Neuronal stem cell (in vitro differentiated cells): Measurements from ENCODE around the gene CREB5.

Source experiments
- DNase-seq: peaks from one replicate; pipeline ENCODE4 v3.0.0-alpha.2; 2013; ENCODE audit warnings: low spot score
- H2AFZ ChIP-seq: one replicate; pipeline ENCODE4 v1.6.1; 2013; ENCODE audit warnings: mild to moderate bottlenecking, low read length, inconsistent platforms
- H2AK5ac ChIP-seq: 2 replicates; pipeline ENCODE4 v1.6.1; 2013; ENCODE audit warnings: low read depth, mild to moderate bottlenecking, inconsistent platforms, low read length, moderate library complexity, mixed read lengths
- H2BK120ac ChIP-seq: 2 replicates; pipeline ENCODE4 v1.6.1; 2013; ENCODE audit warnings: low read depth, mild to moderate bottlenecking, inconsistent platforms, low read length, moderate library complexity, mixed read lengths
- H2BK12ac ChIP-seq: one replicate; pipeline ENCODE4 v1.6.1; 2013; ENCODE audit warnings: low read length, inconsistent platforms
- H2BK15ac ChIP-seq: 2 replicates; pipeline ENCODE4 v1.6.1; 2013; ENCODE audit warnings: mild to moderate bottlenecking, low read length, inconsistent platforms, mixed read lengths
- H2BK5ac ChIP-seq: one replicate; pipeline ENCODE4 v1.6.1; 2013; ENCODE audit warnings: inconsistent platforms, mild to moderate bottlenecking, low read length, moderate library complexity
- H3K14ac ChIP-seq: one replicate; pipeline ENCODE4 v1.6.1; 2013; ENCODE audit warnings: low read length, inconsistent platforms
- H3K18ac ChIP-seq: 2 replicates; pipeline ENCODE4 v1.6.1; 2013; ENCODE audit warnings: low read length, inconsistent platforms
- H3K23ac ChIP-seq: 2 replicates; pipeline ENCODE4 v1.6.1; 2013; ENCODE audit warnings: low read depth, mild to moderate bottlenecking, mixed read lengths, low read length, inconsistent platforms; ENCODE audit not compliant: poor library complexity
- H3K27ac ChIP-seq: replicated peaks from 3 replicates; pipeline ENCODE4 v1.5.1; 2013; ENCODE audit warnings: low read length, inconsistent platforms
- H3K27me3 ChIP-seq, 3 experiments: 2 replicates each; pipeline ENCODE4 v1.6.1; 2013; ENCODE audit warnings: low read length in 3 of 3, mild to moderate bottlenecking in 2 of 3, inconsistent platforms in 1 of 3, low read depth in 1 of 3, mixed read lengths in 1 of 3, moderate library complexity in 1 of 3; ENCODE audit not compliant: control insufficient read depth in 3 of 3, insufficient read depth in 3 of 3
- H3K36me3 ChIP-seq, 2 donors: replicated peaks in 1 of 2; 2 replicates each; pipeline ENCODE4 v1.6.1; 2013; ENCODE audit warnings: low read length in 2 of 2; ENCODE audit not compliant: control insufficient read depth in 2 of 2, insufficient read depth in 2 of 2
- H3K4ac ChIP-seq: 2 replicates; pipeline ENCODE4 v1.6.1; 2013; ENCODE audit warnings: inconsistent platforms, mild to moderate bottlenecking, low read length, moderate library complexity
- H3K4me1 ChIP-seq, 2 donors: 1 replicate in 1 of 2; 2 replicates in 1 of 2; pipeline ENCODE4 v1.6.1; 2013; ENCODE audit warnings: low read length in 2 of 2, low read depth in 1 of 2; ENCODE audit not compliant: control insufficient read depth in 2 of 2, insufficient read depth in 1 of 2
- H3K4me2 ChIP-seq: one replicate; pipeline ENCODE4 v1.6.1; 2013; ENCODE audit warnings: mild to moderate bottlenecking, low read length, inconsistent platforms; ENCODE audit not compliant: insufficient read depth, poor library complexity, severe bottlenecking
- H3K4me3 ChIP-seq, 2 donors: 2 replicates each; pipeline ENCODE4 v1.5.1; 2013; ENCODE audit warnings: low read length in 2 of 2, mild to moderate bottlenecking in 2 of 2, inconsistent platforms in 1 of 2, moderate library complexity in 1 of 2
- H3K79me1 ChIP-seq: one replicate; pipeline ENCODE4 v1.6.1; 2013; ENCODE audit warnings: low read depth, mild to moderate bottlenecking, inconsistent platforms, low read length, moderate library complexity
- H3K9ac ChIP-seq: one replicate; pipeline ENCODE4 v1.6.1; 2013; ENCODE audit warnings: mild to moderate bottlenecking, low read depth, low read length, inconsistent platforms; ENCODE audit not compliant: poor library complexity
- H3K9me3 ChIP-seq, 2 donors: replicated peaks in 1 of 2; 2 replicates each; pipeline versions ENCODE3 to v1.6.1; 2013; ENCODE audit warnings: low read length in 2 of 2, mild to moderate bottlenecking in 2 of 2, inconsistent platforms in 1 of 2, low read depth in 1 of 2, mixed read lengths in 1 of 2, moderate library complexity in 1 of 2; ENCODE audit not compliant: control insufficient read depth in 2 of 2, insufficient read depth in 1 of 2
- H4K8ac ChIP-seq: one replicate; pipeline ENCODE4 v1.6.1; 2013; ENCODE audit warnings: low read depth, mild to moderate bottlenecking, inconsistent platforms, low read length, moderate library complexity
- H4K91ac ChIP-seq: one replicate; pipeline ENCODE4 v1.6.1; 2013; ENCODE audit warnings: low read length, low read depth, mild to moderate bottlenecking, inconsistent platforms; ENCODE audit not compliant: poor library complexity
- WGBS, 2 donors: extraction: QIAGEN DNeasy Blood & Tissue Kit; methylation state at CpG; one replicate each; pipeline ENCODE4 v1.1.7; 2013; ENCODE audit warnings: missing lambda C conversion rate in 2 of 2, mixed read lengths in 1 of 2; ENCODE audit not compliant: insufficient read length in 2 of 2, insufficient replicate concordance in 1 of 2; ENCODE audit errors: extremely low coverage in 2 of 2; 5-methylcytosine and 5-hydroxymethylcytosine counted together

CREB5 gene

GRCh38 chr7:28435732-28436378, 23.5 kb downstream of the CREB5 start:
- Histone ChIP-seq H2BK5ac (no peak overlapping the region), H3K18ac (no peak overlapping the region), H4K8ac (no peak overlapping the region), H2BK15ac (no peak overlapping the region), H2AK5ac (no peak overlapping the region), H2AFZ (no peak overlapping the region), H3K27ac (no peak overlapping the region), H3K27me3 (no peaks in the 10 kb centered on the region), H3K4me2 (no peak overlapping the region), H3K14ac (no peak overlapping the region), H2BK120ac (no peak overlapping the region), H3K36me3 (no peaks in the 10 kb centered on the region), H3K4ac (no peak overlapping the region), H3K9ac (no peak overlapping the region), H4K91ac (no peak overlapping the region), H3K4me3 (no peak overlapping the region), H3K79me1 (no peaks in the 10 kb centered on the region), H3K4me1 (peaks cover 2 to 4% of the 10 kb centered on the region in 2 donors), H3K23ac (no peak overlapping the region), H3K9me3 (no peaks in the 10 kb centered on the region), H2BK12ac (no peak overlapping the region)
- no CpG with 5 or more reads among the region's 2 CpGs for WGBS, 2 donors
- DNase-seq: no peak

GRCh38 chr7:28440055-28440601, 27.8 kb downstream of the CREB5 start:
- H2BK12ac ChIP-seq: no peak overlapping the region
- no peak overlapping the region for H2BK5ac ChIP-seq
- H3K9me3 ChIP-seq: peaks cover 0 to 2% of the 10 kb centered on the region in 2 donors
- H3K4me2 ChIP-seq: no peak overlapping the region
- no peak overlapping the region for H3K9ac ChIP-seq
- H4K91ac ChIP-seq: no peak overlapping the region
- no CpG with 5 or more reads among the region's 8 CpGs for WGBS, 2 donors
- H2AFZ ChIP-seq: no peak overlapping the region
- peaks cover under 1 to 2% of the 10 kb centered on the region in 2 donors for H3K4me1 ChIP-seq
- H2BK15ac ChIP-seq: no peak overlapping the region
- no peak overlapping the region for H2AK5ac ChIP-seq
- H3K27ac ChIP-seq: no peak overlapping the region
- H2BK120ac ChIP-seq: no peak overlapping the region
- no peaks in the 10 kb centered on the region for H3K36me3 ChIP-seq
- no peak for DNase-seq
- no peaks in the 10 kb centered on the region for H3K27me3 ChIP-seq
- no peaks in the 10 kb centered on the region for H3K79me1 ChIP-seq
- H3K23ac ChIP-seq: no peak overlapping the region
- no peak overlapping the region for H4K8ac ChIP-seq
- no peak overlapping the region for H3K18ac ChIP-seq
- H3K4me3 ChIP-seq: no peak overlapping the region
- no peak overlapping the region for H3K4ac ChIP-seq
- no peak overlapping the region for H3K14ac ChIP-seq

- Histone ChIP-seq H3K14ac (no peak overlapping the region), H2BK5ac (no peak overlapping the region), H2AK5ac (no peak overlapping the region), H3K79me1 (no peaks in the 10 kb centered on the region), H2AFZ (no peak overlapping the region), H2BK12ac (no peak overlapping the region), H3K9me3 (peaks cover 2% of the 10 kb centered on the region in 2 donors), H3K27ac (no peak overlapping the region), H3K9ac (no peak overlapping the region), H3K4me1 (no peaks in the 10 kb centered on the region), H2BK15ac (no peak overlapping the region), H3K4me2 (no peak overlapping the region), H2BK120ac (no peak overlapping the region), H3K18ac (no peak overlapping the region), H3K27me3 (no peaks in the 10 kb centered on the region), H4K91ac (no peak overlapping the region), H3K4ac (no peak overlapping the region), H3K23ac (no peak overlapping the region), H4K8ac (no peak overlapping the region), H3K4me3 (no peak overlapping the region), H3K36me3 (no peaks in the 10 kb centered on the region)
- no peak for DNase-seq
- no CpG with 5 or more reads among the region's 5 CpGs for WGBS, 2 donors
These were observed 30.5 kb downstream of the CREB5 start for GRCh38 chr7:28442540-28443420.

GRCh38 chr7:28446131-28446530, 33.8 kb downstream of the CREB5 start:
- H2AK5ac ChIP-seq: no peak overlapping the region
- H3K23ac ChIP-seq: no peak overlapping the region
- no peak overlapping the region for H2BK15ac ChIP-seq
- peaks cover 2% of the 10 kb centered on the region in 2 donors for H3K9me3 ChIP-seq
- H4K91ac ChIP-seq: no peak overlapping the region
- H3K4me2 ChIP-seq: no peak overlapping the region
- H3K79me1 ChIP-seq: no peaks in the 10 kb centered on the region
- H2BK5ac ChIP-seq: no peak overlapping the region
- no peak for DNase-seq
- H2BK12ac ChIP-seq: no peak overlapping the region
- H3K4me1 ChIP-seq: no peaks in the 10 kb centered on the region
- H4K8ac ChIP-seq: no peak overlapping the region
- no peaks in the 10 kb centered on the region for H3K27me3 ChIP-seq
- H3K4ac ChIP-seq: no peak overlapping the region
- no CpG with 5 or more reads among the region's 5 CpGs for WGBS, 2 donors
- H3K36me3 ChIP-seq: no peaks in the 10 kb centered on the region
- H3K18ac ChIP-seq: no peak overlapping the region
- H3K9ac ChIP-seq: no peak overlapping the region
- no peak overlapping the region for H3K14ac ChIP-seq
- H2AFZ ChIP-seq: no peak overlapping the region
- no peak overlapping the region for H3K4me3 ChIP-seq
- H2BK120ac ChIP-seq: no peak overlapping the region
- H3K27ac ChIP-seq: no peak overlapping the region
